DND-41 (cell line): Measurements from ENCODE around the gene PIK3CD.

Experiments
- ATAC-seq: fragments of 200-7000 bp; cut with Tn5 transposase; 3 replicates; pipeline ENCODE4 v1.9.1; 2021; ENCODE audit warnings: low read depth; ENCODE audit not compliant: insufficient read depth
- DNase-seq: peaks from one replicate; pipeline ENCODE4 v3.0.0-alpha.2; 2020
- H2AFZ ChIP-seq: 2 replicates; pipeline ENCODE4 v1.6.0; 2012; ENCODE audit warnings: low read depth, low read length
- H3K27ac ChIP-seq: 2 replicates; pipeline ENCODE4 v1.5.1; 2012; ENCODE audit warnings: low read length, inconsistent platforms
- H3K27me3 ChIP-seq: fragments of 200-600 bp; sonication (generic); 2 replicates; pipeline ENCODE4 v1.6.0; 2012; ENCODE audit warnings: low read length, mild to moderate bottlenecking, inconsistent platforms; ENCODE audit not compliant: insufficient read depth, poor library complexity
- H3K36me3 ChIP-seq: 2 replicates; pipeline ENCODE4 v1.5.1; 2012; ENCODE audit warnings: low read length, inconsistent platforms; ENCODE audit not compliant: insufficient read depth
- H3K4me1 ChIP-seq: 2 replicates; pipeline ENCODE4 v1.5.1; 2012; ENCODE audit warnings: mild to moderate bottlenecking, low read length; ENCODE audit not compliant: insufficient read depth
- H3K4me2 ChIP-seq: 2 replicates; pipeline ENCODE4 v1.6.0; 2012; ENCODE audit warnings: mild to moderate bottlenecking, moderate library complexity, low read length, inconsistent platforms; ENCODE audit not compliant: insufficient read depth
- H3K4me3 ChIP-seq, 2 experiments: fragments of 200-600 bp in 1 of 2; shearing (Covaris generic) in 1 of 2; 2 replicates each; pipeline ENCODE4 v1.5.1; 2012 to 2016; ENCODE audit warnings: inconsistent platforms in 2 of 2, low read length in 2 of 2, mild to moderate bottlenecking in 2 of 2, low read depth in 1 of 2, moderate library complexity in 1 of 2
- H3K79me2 ChIP-seq: 2 replicates; pipeline ENCODE4 v1.6.0; 2012; ENCODE audit warnings: low read length, inconsistent platforms; ENCODE audit not compliant: insufficient read depth
- H3K9ac ChIP-seq: 2 replicates; pipeline ENCODE4 v1.6.0; 2012; ENCODE audit warnings: low read depth, mild to moderate bottlenecking, inconsistent platforms, low read length, moderate library complexity
- H3K9me3 ChIP-seq: 2 replicates; pipeline ENCODE4 v1.5.1; 2012; ENCODE audit warnings: low read length, moderate library complexity, mild to moderate bottlenecking, inconsistent platforms; ENCODE audit not compliant: insufficient read depth, severe bottlenecking
- H4K20me1 ChIP-seq: 2 replicates; pipeline ENCODE4 v1.6.0; 2012; ENCODE audit warnings: low read length; ENCODE audit not compliant: insufficient read depth
- EZH2 ChIP-seq: IDR thresholded peaks from 3 replicates; pipeline ENCODE4 v1.6.1; 2012; ENCODE audit warnings: borderline replicate concordance, low read depth, mild to moderate bottlenecking, moderate library complexity, low read length, inconsistent platforms; ENCODE audit not compliant: severe bottlenecking
- TF ChIP-seq, protein P1 (sequence below): IDR thresholded peaks from 2 replicates; pipeline ENCODE4 v1.5.1; 2012; ENCODE audit warnings: borderline replicate concordance, low read length, moderate library complexity, mild to moderate bottlenecking; ENCODE audit not compliant: poor library complexity, severe bottlenecking; ENCODE audit errors: extremely low read depth

Gene PIK3CD

DNA sequence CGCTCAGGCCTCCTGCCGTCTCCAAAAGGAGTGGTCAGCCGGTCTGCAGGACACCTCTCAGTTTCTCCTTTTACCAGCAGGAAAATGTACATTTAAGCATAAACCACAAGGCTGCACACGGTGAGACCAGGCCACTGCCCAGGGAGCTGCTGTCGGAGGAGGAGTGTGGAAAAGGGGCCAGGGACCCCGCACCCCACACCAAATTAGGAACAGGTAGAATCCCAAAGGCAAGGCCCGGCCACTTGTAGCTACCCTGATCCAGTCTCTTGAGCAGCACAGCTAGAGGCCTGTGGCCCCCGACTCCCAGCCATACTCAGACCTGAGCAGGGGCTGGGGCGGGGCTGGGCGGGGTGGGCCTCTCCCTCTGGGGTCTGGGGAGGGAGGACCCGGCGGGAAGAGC, 78.0 kb downstream of the PIK3CD start:
- Histone ChIP-seq H3K36me3 (peaks cover 93% of the 10 kb centered on the region), H2AFZ (no peak overlapping the region), H3K79me2 (peaks cover 2% of the 10 kb centered on the region), H3K4me3 (no peak overlapping the region), H3K4me2 (no peak overlapping the region), H3K9me3 (no peaks in the 10 kb centered on the region), H3K9ac (no peak overlapping the region), H4K20me1 (peaks cover 10% of the 10 kb centered on the region), H3K27me3 (no peaks in the 10 kb centered on the region), H3K27ac (no peak overlapping the region), H3K4me1 (peaks cover 12% of the 10 kb centered on the region)
- no peak for ATAC-seq
- TF ChIP-seq, protein P1, sequence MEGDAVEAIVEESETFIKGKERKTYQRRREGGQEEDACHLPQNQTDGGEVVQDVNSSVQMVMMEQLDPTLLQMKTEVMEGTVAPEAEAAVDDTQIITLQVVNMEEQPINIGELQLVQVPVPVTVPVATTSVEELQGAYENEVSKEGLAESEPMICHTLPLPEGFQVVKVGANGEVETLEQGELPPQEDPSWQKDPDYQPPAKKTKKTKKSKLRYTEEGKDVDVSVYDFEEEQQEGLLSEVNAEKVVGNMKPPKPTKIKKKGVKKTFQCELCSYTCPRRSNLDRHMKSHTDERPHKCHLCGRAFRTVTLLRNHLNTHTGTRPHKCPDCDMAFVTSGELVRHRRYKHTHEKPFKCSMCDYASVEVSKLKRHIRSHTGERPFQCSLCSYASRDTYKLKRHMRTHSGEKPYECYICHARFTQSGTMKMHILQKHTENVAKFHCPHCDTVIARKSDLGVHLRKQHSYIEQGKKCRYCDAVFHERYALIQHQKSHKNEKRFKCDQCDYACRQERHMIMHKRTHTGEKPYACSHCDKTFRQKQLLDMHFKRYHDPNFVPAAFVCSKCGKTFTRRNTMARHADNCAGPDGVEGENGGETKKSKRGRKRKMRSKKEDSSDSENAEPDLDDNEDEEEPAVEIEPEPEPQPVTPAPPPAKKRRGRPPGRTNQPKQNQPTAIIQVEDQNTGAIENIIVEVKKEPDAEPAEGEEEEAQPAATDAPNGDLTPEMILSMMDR, result no peak
- no peak for TF ChIP-seq EZH2
- no peak for DNase-seq

GRCh38 chr1:9730096-9730901, 78.8 kb downstream of the PIK3CD start:
- no peak overlapping the region for H3K4me3 ChIP-seq
- no peak overlapping the region for H3K27ac ChIP-seq
- H3K9ac ChIP-seq, result no peak overlapping the region
- H3K4me1 ChIP-seq, result peaks cover 12% of the 10 kb centered on the region
- peaks cover 93% of the 10 kb centered on the region for H3K36me3 ChIP-seq
- H3K79me2 ChIP-seq, result peaks cover 2% of the 10 kb centered on the region
- H3K4me2 ChIP-seq, result no peak overlapping the region
- ATAC-seq, result no peak
- H3K27me3 ChIP-seq, result no peaks in the 10 kb centered on the region
- H4K20me1 ChIP-seq, result peaks cover 10% of the 10 kb centered on the region
- TF ChIP-seq EZH2, result no peak
- TF ChIP-seq, protein P1, result no peak
- DNase-seq, result no peak
- H2AFZ ChIP-seq, result no peak overlapping the region
- H3K9me3 ChIP-seq, result no peaks in the 10 kb centered on the region

GRCh38 chr1:9731051-9731537, 79.6 kb downstream of the PIK3CD start:
- Histone ChIP-seq H3K36me3 (peaks cover 98% of the 10 kb centered on the region), H3K27ac (no peak overlapping the region), H3K9me3 (no peaks in the 10 kb centered on the region), H3K79me2 (peaks cover 2% of the 10 kb centered on the region), H3K4me2 (no peak overlapping the region), H3K4me3 (no peak overlapping the region), H3K9ac (no peak overlapping the region), H4K20me1 (peaks cover 10% of the 10 kb centered on the region), H3K27me3 (no peaks in the 10 kb centered on the region), H3K4me1 (peaks cover 12% of the 10 kb centered on the region), H2AFZ (no peak overlapping the region)
- DNase-seq, result no peak
- no peak for TF ChIP-seq EZH2
- TF ChIP-seq, protein P1, result no peak
- ATAC-seq, result no peak
